GM23338 (cell line): ENCODE measurements around the gene FREY1. TPM values are rescaled to one million over a fixed set of nuclear protein-coding genes. Genes with fewer than 3 reads are reported as not detected.

Experiments used
- ATAC-seq: fragments of 200-7000 bp; cut with Tn5 transposase; 3 replicates; pipeline ENCODE4 v1.9.1; 2020
- DNase-seq: peaks from one replicate; pipeline ENCODE4 v3.0.0-alpha.2; 2015; ENCODE audit warnings: low spot score
- H2AFZ ChIP-seq: fragments of 200-600 bp; sonication (generic); 2 replicates; pipeline ENCODE4 v1.8.0; 2016; ENCODE audit warnings: antibody characterized with exemption, mild to moderate bottlenecking, moderate library complexity
- H3F3A ChIP-seq: fragments of 200-600 bp; sonication (generic); replicated peaks from 2 replicates; pipeline ENCODE4 v1.8.0; 2017; ENCODE audit warnings: antibody characterized with exemption, mixed run types, low read depth
- H3K27ac ChIP-seq: fragments of 200-600 bp; sonication (generic); 2 replicates; pipeline ENCODE4 v1.6.1; 2016; ENCODE audit warnings: low read depth
- H3K27me3 ChIP-seq: fragments of 200-600 bp; sonication (generic); 2 replicates; pipeline ENCODE4 v1.8.0; 2016; ENCODE audit warnings: mild to moderate bottlenecking, mixed run types, moderate library complexity; ENCODE audit not compliant: insufficient read depth
- H3K36me3 ChIP-seq: fragments of 200-600 bp; sonication (generic); 2 replicates; pipeline ENCODE4 v1.8.0; 2016; ENCODE audit warnings: mild to moderate bottlenecking; ENCODE audit not compliant: insufficient read depth
- H3K4me1 ChIP-seq: fragments of 200-600 bp; sonication (generic); 2 replicates; pipeline ENCODE4 v1.8.0; 2016; ENCODE audit warnings: mild to moderate bottlenecking, moderate library complexity; ENCODE audit not compliant: insufficient read depth
- H3K4me2 ChIP-seq: fragments of 200-600 bp; sonication (generic); 2 replicates; pipeline ENCODE4 v1.7.1; 2017; ENCODE audit warnings: mixed run types
- H3K4me3 ChIP-seq: fragments of 200-600 bp; sonication (generic); 2 replicates; pipeline ENCODE4 v1.6.1; 2016; ENCODE audit warnings: mixed run types
- H3K79me2 ChIP-seq: fragments of 200-600 bp; sonication (generic); replicated peaks from 2 replicates; pipeline ENCODE4 v1.8.0; 2017; ENCODE audit warnings: mild to moderate bottlenecking; ENCODE audit not compliant: insufficient read depth
- H3K9me2 ChIP-seq: fragments of 200-600 bp; sonication (generic); 2 replicates; pipeline ENCODE4 v1.8.0; 2017; ENCODE audit not compliant: insufficient read depth
- H4K20me1 ChIP-seq: fragments of 200-600 bp; sonication (generic); replicated peaks from 2 replicates; pipeline ENCODE4 v1.8.0; 2017; ENCODE audit warnings: mild to moderate bottlenecking; ENCODE audit not compliant: insufficient read depth
- H3K27ac Mint-ChIP-seq: 2 replicates; pipeline ENCODE4 v1.8.0; 2020; ENCODE audit warnings: inconsistent platforms, mild to moderate bottlenecking, moderate library complexity, mixed read lengths
- H3K27me3 Mint-ChIP-seq: 3 replicates; pipeline ENCODE4 v1.8.0; 2022; ENCODE audit warnings: low read depth, mild to moderate bottlenecking, moderate library complexity, mixed read lengths, inconsistent platforms; ENCODE audit not compliant: insufficient read depth, poor library complexity
- H3K36me3 Mint-ChIP-seq: 3 replicates; pipeline ENCODE4 v1.8.0; 2021; ENCODE audit warnings: low read depth, mild to moderate bottlenecking, inconsistent platforms, moderate library complexity, mixed read lengths
- H3K4me1 Mint-ChIP-seq: 3 replicates; pipeline ENCODE4 v1.8.0; 2020; ENCODE audit warnings: mild to moderate bottlenecking, inconsistent platforms, mixed read lengths
- H3K4me3 Mint-ChIP-seq: 3 replicates; pipeline ENCODE4 v1.8.0; 2021; ENCODE audit warnings: moderate library complexity, mild to moderate bottlenecking, inconsistent platforms, mixed read lengths
- H3K9me3 Mint-ChIP-seq: 3 replicates; pipeline ENCODE4 v1.8.0; 2020; ENCODE audit warnings: moderate library complexity, mild to moderate bottlenecking, inconsistent platforms, mixed read lengths
- CTCF ChIP-seq, 2 experiments: fragments of 200-600 bp in 1 of 2; sonication (generic) in 1 of 2; conservative IDR thresholded peaks; 2 replicates each; pipeline versions ENCODE4 v1.5.1 to v1.6.1; 2016 to 2017; ENCODE audit warnings: antibody characterized with exemption in 2 of 2, low read depth in 2 of 2, mild to moderate bottlenecking in 2 of 2, moderate library complexity in 1 of 2
- EZH2 ChIP-seq: fragments of 200-600 bp; sonication (generic); IDR thresholded peaks from one replicate; pipeline ENCODE4 v1.8.0; 2017; ENCODE audit warnings: antibody characterized with exemption, mild to moderate bottlenecking, low read depth; ENCODE audit not compliant: unreplicated experiment
- EZH2phosphoT487 ChIP-seq: fragments of 200-600 bp; sonication (generic); IDR thresholded peaks from one replicate; pipeline ENCODE4 v1.8.1; 2018; ENCODE audit warnings: antibody characterized with exemption; ENCODE audit not compliant: unreplicated experiment
- JUNB ChIP-seq: IDR thresholded peaks from one replicate; pipeline ENCODE4 v1.6.1; 2016; ENCODE audit warnings: antibody characterized with exemption; ENCODE audit not compliant: unreplicated experiment
- NANOG ChIP-seq: IDR thresholded peaks from 2 replicates; pipeline ENCODE4 v1.6.1; 2016; ENCODE audit warnings: antibody characterized with exemption, borderline replicate concordance
- POLR2AphosphoS5 ChIP-seq: IDR thresholded peaks from 2 replicates; pipeline ENCODE4 v1.6.1; 2016; ENCODE audit warnings: antibody characterized with exemption, low read depth
- REST ChIP-seq: IDR thresholded peaks from one replicate; pipeline ENCODE4 v1.6.1; 2018; ENCODE audit warnings: antibody characterized with exemption; ENCODE audit not compliant: unreplicated experiment
- STAT1 ChIP-seq: IDR thresholded peaks from one replicate; pipeline ENCODE4 v1.6.1; 2016; ENCODE audit warnings: antibody characterized with exemption; ENCODE audit not compliant: unreplicated experiment
- ZNF114 ChIP-seq: fragments of 250-450 bp; sonication (Bioruptor Pico); IDR thresholded peaks from 2 replicates; pipeline ENCODE4 v1.5.0; 2020; ENCODE audit warnings: mild to moderate bottlenecking, moderate library complexity
- ZNF331 ChIP-seq: fragments of 250-450 bp; sonication (Bioruptor Pico); IDR thresholded peaks from 2 replicates; pipeline ENCODE4 v1.5.0; 2020; ENCODE audit warnings: low read depth, mild to moderate bottlenecking, moderate library complexity
- ZNF462 ChIP-seq: fragments of 250-450 bp; sonication (Bioruptor Pico); IDR thresholded peaks from 2 replicates; pipeline ENCODE4 v1.5.0; 2020; ENCODE audit warnings: mild to moderate bottlenecking, moderate library complexity
- polyA plus RNA-seq: library from polyadenylated mRNA; unstranded; fragments of >200 nt; fragmentation: Nextera tagmentation; extraction: Ambion mirVana; gene quantifications from 2 replicates; pipeline ENCODE4 v1.2.1, GENCODE V29; 2016
- total RNA-seq: library from RNA; depleted of rRNA; stranded (reverse); fragments of >200 nt; shearing (Covaris generic); gene quantifications from 2 replicates; pipeline ENCODE4 v1.2.3, GENCODE V29; 2014

Gene FREY1
- total and polyA plus RNA-seq, 2 experiments from 2014 or later: 1.1 TPM; not detected in 1

GRCh38 chr11:45905095-45905494 is 2.0 kb downstream of the FREY1 start (continued):
- TF ChIP-seq ZNF462 (CRISPR knock-in tag) (no peak), ZNF331 (CRISPR knock-in tag) (no peak), NANOG (no peak)

GRCh38 chr11:45904309-45904915 is 2.7 kb downstream of the FREY1 start:
- no peaks in the 10 kb centered on the region; the same call in 1 of the 2 replicates for H3K79me2 ChIP-seq
- Mint-ChIP-seq H3K27ac (no peak overlapping the region), H3K36me3 (peaks cover 19% of the 10 kb centered on the region), H3K4me1 (peaks cover 8% of the 10 kb centered on the region), H3K27me3 (peaks cover 32% of the 10 kb centered on the region), H3K4me3 (no peak overlapping the region), H3K9me3 (no peaks in the 10 kb centered on the region)
- H3K9me2 ChIP-seq: no peaks in the 10 kb centered on the region
- no peaks in the 10 kb centered on the region for H3F3A ChIP-seq
- H3K4me1 ChIP-seq: peaks cover 6% of the 10 kb centered on the region; the same call in 1 of the 2 replicates
- H3K4me3 ChIP-seq: no peak overlapping the region
- no peak for ATAC-seq
- H3K36me3 ChIP-seq: no peaks in the 10 kb centered on the region
- H3K27ac ChIP-seq: no peak overlapping the region
- peaks cover 3% of the 10 kb centered on the region for H4K20me1 ChIP-seq
- peaks cover 3% of the 10 kb centered on the region; the same call in 1 of the 2 replicates for H3K27me3 ChIP-seq
- no peak overlapping the region for H2AFZ ChIP-seq
- no peak for DNase-seq
- no peak overlapping the region for H3K4me2 ChIP-seq
- no peak for TF ChIP-seq EZH2
- no peak for TF ChIP-seq STAT1
- TF ChIP-seq EZH2phosphoT487: no peak
- no peak for TF ChIP-seq JUNB
- TF ChIP-seq CTCF (conservative IDR thresholded peaks at IDR 0.05; ENCODE audit: low read depth in 2 of 2): no peak
- TF ChIP-seq ZNF331 (CRISPR knock-in tag): no peak
- no peak for TF ChIP-seq POLR2AphosphoS5
- no peak for TF ChIP-seq REST
- no peak for TF ChIP-seq NANOG
- TF ChIP-seq ZNF114 (CRISPR knock-in tag): no peak
